Activated T-helper 1 cell treated with anti-CD3 and anti-CD28 coated beads, Interleukin-2, amount 50 U/mL, for 16 hours (primary cell): ENCODE results near the gene YWHAB.
"Not testable (repeated sequence)": the region's sequence is repeated elsewhere in the genome, so short reads cannot be mapped to it uniquely, and the experiment has no call there.

Experiments
- DNase-seq, 2 donors: peaks; one replicate each; pipeline ENCODE4 v3.0.0-alpha.2; 2020; ENCODE audit warnings: low read depth in 1 of 2, low spot score in 1 of 2

YWHAB gene

DNA sequence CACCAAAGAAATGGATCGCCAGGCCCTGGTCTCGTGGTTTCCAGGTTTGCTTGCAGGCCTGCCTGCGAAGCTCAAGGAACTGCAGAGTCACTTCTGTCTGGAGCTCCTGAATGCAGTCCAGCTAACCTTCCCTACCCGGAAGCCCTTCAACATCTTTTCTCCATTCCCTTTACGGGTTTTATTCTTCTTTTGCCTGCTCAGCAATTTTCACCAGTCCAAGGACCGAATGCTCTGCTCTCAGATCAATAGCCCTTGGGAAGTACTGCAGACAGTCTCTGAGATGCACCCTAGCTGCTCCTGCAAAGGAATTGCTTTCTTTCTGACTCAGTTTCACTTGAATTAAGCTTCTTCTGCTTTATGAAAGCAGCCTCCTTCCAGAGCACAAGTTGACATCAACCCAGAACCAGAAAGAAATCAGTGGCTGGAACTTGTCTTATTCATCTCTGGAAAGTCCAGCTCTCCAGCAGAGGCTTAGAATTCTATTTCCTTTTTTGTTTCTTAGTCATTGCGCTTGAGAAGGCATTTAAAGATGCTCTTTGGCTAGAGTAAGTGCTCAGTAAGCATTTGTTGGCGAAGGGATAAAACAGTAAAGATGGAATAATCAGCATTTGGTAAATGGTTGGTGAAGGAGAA, 18.7 kb upstream of the YWHAB start:
- no peak for DNase-seq

DNA sequence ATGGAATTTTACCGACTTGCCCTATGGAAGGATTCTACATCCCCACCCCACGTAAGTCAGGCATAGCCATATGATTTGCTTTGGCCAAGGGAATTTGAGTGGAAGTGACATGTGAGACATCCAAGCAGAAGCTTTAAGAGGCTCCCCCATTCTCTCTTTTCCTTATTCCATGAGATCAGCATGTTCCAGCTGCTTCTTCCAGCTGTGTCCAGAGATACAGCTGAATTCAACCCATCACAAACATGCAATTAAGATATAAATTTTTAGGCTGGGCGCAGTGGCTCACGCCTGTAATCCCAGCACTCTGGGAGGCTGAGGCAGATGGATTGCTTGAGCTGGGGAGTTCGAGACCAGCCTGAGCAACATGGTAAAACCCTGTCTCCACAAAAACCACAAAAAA, 16.0 kb upstream of the YWHAB start:
- DNase-seq = no peak

DNA sequence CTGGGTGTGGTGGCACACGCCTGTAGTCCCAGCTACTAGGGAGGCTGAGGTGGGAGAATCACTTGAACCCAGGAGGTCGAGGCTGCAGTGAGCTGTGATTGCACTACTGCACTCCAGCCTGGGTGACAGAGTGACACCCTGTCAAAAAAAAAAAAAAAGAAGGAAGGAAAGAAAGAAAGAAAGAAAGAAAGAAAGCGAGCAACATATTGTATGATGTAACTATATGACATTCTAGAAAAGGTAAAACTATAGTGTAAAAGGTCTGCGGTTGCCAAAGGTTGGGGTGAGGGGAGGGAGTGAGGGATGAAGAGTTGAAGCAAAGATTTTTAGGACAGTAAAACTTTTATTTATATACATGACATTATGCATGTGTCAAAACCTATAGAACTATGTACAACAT, 3.1 kb upstream of the YWHAB start:
- not testable (repeated sequence) for DNase-seq

DNA sequence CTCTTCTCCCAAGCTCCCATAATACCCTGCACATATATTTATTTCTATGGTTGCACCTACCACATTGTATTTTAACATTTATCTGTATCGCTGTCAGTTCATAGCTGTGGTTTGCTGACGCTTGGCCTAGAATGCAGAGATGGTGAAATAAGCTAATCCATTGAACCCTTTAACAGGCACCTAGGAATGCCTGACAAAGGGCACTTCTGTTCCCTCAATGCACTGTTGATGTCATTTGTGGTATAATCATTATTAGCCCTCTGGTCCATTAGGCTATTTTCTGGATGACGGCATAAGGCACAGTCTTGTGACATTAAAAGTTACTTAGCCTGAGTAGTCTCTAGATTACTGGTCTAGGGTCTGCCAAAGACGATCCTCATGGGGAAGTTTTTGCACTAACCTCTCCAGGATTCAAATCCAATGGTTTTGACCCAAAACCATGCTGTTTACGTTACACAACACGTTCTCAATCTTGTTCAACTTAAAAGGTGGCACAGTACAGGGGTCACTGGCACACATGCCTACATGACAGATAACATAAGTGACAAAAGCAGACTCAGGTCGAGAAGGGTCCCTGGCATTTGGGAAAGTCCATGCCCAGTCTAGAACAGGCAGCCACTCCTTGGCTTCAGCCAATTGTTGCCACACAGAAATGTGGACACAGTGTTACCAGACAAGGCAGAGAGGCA, 2.1 kb upstream of the YWHAB start:
- DNase-seq = no peak

DNA sequence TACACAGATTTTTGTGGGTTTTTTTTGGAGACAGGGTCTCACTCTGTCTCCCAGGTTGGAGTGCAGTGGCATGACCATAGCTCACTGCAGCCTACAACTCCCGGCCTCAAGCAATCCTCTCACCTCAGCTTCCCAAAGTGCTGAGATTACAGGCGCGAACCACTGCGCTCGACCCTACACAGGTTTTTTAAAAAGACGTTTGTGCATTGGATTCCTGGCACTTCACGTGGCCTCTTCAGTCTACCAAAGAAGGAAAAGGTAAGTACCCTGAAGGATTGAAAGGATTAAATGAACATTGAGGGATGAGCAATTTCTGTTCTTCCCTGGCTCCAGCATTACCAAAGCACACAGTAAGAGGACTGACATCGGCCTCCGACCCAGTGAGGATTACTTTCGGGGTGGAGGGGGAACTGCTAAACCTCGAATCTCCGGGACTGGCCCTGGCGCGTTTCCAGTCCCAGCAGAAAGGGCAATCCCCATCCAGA, 556 bp upstream of the YWHAB start:
- DNase-seq = no peak

DNA sequence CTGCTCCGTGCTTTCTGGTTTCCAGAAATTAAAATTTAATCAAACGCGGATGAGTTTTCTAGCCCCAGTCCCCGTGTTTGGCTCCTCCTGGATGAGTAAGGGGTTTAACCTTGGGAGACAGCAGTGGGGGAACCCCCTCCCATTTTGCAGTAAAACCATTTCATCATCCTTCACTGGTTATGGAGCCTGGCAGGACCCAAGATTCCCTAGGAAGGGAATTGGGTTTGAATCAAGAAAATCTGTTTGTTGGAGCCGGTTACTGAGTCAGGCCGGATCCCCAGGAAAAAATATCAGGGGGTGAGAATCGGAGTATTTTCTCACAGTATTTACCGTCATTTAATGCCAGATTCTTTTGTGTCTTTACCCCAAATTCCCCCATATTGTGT, 754 bp downstream of the YWHAB start:
- DNase-seq = no peak

DNA sequence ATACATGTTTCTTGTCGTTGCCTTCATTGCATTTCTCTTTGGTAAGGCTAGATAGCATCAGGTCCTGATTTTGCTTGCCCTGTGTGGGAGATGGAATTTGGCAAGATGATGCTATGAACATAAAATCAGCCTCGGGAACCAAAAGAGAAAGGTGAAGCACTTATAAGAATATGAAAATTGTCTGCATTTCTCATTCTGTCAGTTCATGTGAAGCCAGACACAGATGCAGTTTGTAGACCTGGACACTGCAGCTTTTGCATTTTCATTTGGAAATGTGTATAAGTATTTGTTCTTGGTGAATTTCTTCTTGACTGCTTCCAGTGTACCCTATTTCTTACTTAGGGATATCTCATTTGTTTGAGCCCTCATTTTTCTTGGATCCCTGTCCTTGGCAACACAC, 1.3 kb downstream of the YWHAB start:
- DNase-seq = no peak

DNA sequence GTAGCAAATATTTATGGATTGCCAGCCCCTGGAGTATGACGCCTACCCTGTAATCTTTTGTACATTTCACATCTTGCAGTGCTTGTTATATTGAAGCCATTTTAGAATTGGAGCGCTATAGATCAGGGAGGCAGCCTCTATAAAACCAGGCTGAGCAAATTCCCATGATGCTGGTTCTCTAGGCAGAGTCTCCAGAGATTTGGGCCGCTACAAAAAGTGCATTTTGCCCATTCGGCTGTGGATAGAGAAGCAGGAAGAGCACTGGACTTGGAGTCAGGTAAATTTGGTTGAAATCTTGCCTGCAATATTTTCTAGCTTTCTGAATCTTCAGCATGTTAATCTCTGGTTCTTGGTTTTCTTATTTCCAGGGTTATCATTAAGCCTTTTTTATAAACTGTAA, 2.0 kb downstream of the YWHAB start:
- no peak for DNase-seq

DNA sequence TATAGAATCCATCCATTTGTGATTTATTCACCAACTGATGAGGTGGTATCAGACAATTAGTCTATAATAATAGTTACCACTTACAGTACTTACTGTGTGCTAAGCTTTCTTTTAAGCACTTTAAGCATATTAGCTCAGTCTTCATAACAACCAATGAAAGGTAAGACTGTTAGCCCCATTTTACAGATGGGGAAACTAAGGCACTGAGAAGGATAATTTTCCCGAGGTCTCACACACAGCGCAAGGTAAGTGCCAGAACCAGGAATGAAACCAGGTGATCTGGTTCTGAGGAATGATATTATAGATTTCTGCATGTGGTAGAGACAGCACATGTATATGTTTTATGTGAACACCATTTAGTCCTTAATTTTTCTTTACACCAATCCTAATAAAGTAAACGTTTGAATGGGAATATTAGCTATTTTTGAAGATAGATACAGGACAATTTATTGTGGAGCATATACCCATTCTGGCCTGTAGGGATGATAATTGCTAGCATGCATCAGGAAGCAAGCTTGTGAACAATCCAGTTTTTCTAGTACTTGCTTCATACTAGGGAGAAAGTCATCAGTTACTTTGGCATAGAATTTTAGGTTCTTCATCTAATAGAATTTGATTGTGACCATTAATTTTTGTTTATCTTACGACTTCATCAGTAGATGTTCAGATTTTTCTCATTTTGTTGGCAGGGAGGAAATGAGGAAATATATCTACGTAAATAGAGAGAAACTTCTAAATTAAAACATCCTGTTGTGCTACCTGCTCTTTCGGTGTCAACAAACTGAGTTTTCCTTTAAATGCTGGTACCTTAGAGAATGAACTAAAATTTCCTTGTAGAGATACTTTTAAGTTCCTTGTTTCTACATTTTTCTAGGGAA, 3.0 kb downstream of the YWHAB start:
- no peak for DNase-seq

DNA sequence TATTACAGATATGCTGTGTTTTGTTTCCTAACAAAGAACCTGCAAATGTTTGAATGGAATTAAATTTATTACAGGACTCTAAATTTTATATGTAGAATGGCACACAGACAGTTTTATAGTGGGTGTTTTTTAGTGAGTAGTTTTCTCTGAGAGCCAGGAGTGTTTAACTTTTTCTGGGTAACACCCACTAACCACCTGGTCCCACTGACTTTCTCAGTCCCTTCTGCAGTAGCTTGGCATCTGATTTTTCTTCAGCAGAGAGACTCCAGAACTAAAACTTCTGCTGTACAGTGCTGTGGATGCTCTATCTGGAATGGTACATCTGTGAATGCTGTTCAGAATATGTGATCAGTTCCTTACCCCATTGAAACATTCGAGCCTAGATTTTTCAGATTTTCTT, 6.3 kb downstream of the YWHAB start:
- DNase-seq = no peak

DNA sequence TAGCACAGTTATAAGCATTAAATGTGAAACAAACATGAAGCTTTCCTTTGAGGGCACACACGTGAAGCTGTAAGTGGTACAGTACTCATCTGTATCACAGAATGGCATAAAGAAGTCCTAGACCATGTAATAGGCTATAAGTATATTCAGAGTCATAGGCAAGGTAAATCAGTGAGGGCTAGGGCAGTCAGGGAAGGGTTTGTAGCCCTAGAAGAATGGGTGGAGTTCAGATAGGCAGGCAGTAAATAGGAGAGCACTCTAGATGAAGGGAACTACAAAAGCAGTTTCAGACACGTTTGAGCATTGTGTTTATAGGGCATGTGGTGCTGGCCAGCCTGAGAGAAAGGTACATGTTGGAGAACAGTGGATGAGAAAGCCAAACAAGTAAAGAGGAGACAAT, 9.5 kb downstream of the YWHAB start:
- DNase-seq = no peak

DNA sequence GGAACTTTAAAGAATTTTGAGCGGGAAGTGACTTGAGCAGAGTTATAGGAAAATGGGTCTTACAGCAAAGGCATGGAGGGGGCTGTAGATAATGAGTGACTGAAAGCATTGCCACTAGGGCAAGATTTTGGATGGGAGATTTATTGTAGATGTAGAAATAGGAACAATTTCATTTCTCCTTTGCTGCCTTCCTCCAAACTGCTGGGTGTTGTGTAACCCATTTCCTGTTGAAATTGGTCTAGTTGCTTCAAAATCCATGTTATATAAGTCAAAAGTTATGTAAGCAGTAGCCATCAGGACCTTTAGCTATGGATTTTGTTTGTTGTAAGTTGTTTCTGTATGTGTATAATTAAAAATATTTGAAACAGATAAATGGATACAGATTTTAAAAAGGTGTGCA, 11.1 kb downstream of the YWHAB start:
- DNase-seq = no peak

DNA sequence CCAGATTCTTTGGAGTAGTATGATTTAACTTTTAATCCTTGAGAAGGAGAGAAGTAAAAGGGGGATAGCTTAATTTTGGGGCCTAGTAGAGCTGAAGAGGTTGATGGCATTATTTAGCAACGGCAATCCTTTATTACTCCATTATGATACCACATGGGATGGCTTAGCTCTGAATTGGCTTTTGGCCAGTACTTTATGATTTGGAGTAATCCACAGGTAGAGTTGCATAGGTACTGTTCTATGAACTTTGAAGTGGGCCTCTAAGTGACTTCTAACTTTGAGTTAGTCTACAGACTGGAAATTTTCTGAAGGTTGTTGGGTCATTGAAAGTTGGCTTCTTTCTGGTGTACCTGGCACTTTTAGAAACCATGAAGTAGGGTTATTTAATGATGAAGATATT, 11.6 kb downstream of the YWHAB start:
- DNase-seq = no peak

DNA sequence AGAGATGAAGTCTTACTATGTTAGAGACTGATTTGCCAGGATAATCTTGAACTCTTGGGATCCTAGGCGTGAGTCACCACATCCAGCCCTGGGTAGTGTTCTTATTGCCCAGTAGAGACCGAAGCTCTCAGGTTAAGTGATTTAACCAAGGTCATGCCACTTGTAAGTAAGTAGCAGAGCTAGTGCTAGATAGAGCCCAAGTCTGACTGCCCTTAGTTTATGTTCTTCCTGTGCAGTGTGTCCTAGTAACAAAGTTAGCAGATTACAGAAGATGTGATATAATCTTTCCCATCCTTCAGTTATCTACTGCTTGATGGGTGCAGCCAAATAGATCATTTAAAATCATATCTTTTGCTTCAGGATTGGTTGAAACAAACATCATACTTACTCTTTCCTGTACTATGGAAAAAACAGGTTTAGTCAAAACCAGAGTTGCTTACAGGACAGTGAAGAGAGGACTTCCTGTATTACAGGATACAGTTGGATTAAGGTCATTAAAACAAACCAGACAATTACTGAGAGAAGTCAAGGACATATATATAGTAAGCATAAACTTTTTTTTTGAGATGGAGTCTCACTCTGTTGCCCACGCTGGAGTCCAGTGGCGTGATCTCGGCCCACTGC, 14.8 kb downstream of the YWHAB start:
- no peak for DNase-seq

DNA sequence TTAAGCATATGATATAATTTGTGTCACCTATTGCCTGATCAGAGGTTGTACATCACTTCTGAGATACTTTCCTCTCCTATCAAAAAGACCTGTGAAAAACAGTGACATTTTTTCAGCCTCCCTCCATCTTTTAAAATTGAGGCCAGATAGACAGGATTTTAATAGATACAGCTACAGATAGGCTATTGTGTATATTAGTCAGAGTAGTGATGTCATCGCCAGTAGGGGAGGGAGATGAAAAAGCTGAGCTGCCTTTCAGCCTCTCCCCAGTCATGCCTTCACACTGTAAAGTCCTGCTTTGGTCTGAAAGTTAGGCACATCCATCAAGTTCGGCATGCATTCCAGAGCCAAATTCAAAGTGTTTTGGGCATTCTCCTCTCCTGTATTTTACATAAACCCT, 16.5 kb downstream of the YWHAB start:
- no peak for DNase-seq

DNA sequence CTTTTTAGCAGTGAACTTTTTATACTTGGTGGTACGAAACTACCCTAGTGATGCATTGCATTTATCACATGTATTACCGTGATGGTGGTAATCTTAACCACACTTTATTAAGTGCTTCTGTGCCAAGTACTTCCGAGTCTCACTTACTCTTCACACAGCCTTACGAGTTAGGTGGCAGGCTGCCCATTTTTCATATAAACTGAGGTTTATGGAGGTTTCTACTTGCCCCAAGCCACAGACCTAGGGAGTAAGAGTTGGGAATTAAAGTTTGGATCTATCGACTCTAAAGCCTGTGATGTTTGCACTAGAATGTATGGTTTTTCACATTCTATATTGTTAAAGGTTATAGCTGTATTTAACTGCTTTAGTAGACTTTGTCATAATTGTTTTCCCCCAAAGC, 18.9 kb downstream of the YWHAB start:
- DNase-seq = no peak

DNA sequence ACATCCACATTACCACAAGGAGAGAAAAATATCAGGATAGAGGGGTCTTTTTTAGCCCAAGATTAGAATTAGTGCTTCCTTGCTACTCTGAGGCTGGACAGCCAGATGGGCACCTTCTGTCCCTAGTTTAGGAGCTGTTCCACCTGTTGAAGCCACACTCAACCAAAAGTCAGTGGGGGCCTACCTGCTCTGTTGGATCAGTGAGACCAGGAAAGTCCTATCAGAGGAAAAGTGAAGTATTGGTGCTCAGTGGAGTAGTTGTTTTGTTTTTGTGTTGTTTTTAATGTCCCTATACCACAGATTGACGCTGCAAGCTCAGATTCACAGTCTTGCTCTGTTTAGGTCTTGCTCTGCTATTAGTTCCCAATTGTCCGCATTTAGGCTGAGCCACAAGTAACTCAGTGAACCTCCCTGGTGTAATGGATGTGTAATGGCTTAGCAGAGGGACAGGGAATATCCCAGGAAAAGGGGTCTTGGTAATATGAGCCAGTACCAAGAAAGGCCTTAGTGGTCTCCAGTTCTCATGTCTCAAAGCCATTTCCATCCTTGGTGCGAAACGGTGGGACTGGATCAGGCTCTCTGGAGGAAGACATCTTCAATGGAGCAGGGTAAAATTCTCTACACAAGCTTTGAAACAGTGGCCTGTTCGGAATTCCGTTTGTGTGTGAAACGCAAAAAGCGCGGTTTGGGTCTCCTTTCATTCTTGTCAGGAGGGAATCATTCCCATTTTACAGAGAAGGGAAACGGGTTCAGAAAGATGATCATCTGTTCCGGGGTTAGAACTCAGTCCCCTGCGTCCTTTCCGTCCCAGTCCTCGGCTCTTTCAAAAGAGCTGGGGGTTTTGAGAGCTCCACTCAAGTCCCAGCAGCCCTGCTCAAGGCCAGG, 23.7 kb downstream of the YWHAB start:
- no peak for DNase-seq

DNA sequence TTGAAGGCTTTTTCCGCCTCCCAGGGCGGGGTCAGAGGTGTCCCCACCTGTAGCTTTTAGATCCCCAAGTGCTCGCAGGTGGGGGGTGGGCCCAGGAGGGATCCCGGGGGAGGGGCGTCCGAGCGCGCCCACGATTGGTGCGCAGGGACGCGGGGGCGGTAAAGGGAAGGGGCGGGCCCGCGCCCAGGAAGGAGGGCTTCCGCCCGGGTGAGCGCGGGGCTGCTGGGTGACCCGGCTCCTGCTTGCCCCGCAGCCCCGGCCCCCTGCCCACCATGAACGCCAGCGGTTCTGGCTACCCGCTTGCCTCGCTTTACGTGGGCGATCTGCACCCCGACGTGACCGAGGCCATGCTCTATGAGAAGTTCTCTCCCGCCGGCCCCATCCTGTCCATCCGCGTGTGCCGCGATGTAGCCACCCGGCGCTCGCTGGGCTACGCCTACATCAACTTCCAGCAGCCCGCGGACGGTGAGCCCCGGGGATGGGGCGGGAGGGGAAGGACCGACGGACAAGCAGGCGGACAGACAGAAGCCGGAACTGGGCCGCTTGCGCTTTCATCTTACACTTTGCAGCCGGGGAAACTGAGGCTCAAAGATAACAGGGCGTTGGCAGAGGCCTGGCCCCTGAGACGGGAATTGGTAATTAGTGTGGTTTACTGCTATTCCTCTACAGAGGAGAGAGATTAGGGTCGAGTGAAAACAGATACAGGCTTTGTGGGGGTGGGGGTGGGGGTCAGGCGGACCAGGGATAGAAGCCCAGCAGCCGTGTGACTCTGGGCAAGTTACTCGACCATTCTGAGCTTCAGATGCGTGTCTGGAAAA, 24.6 kb downstream of the YWHAB start, which contains the start of gene PABPC1L:
Gene PABPC1L (plus strand): TSS at position 189 of the 818 bp plus-strand sequence. CDS start 84 bp downstream, at position 273.
- peak; percentile 43 to 63 for DNase-seq

DNA sequence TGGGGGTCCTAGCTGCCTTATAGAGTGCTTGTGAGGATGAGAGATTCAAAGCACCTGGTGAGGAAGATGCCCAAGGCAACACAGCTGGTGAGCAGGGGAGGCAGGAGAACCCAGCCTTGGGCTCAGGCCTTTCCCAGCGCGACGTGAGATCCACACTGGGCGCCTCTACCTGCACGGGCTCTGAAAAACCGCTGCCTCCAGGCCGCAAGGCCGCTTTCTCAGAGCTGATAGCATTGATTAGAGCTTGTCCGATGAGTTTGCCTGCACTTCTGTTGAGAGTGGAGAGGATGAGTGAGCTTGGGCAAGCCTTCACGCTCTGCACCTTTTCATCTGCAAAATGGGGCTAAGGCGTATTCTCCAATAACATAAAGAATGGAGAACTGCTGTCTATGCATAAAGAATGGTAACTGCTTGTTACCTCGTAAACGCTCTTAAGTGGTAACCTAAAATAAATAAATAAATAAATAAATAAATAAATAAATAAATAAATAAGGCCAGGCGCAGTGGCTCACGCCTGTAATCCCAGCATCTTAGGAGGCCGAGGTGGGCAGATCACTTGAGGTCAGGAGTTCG, 25.3 kb downstream of the YWHAB start:
- DNase-seq = no peak
